Neuron (in vitro differentiated cells): ENCODE results near the gene ANO4.

Experiments used
- H2AFZ ChIP-seq: one replicate; pipeline ENCODE4 v1.6.1; 2013; ENCODE audit warnings: low read depth, mild to moderate bottlenecking, inconsistent platforms, low read length, moderate library complexity
- H3K27me3 ChIP-seq: one replicate; pipeline ENCODE4 v1.6.1; 2013; ENCODE audit warnings: low read length; ENCODE audit not compliant: insufficient read depth
- H3K36me3 ChIP-seq: one replicate; pipeline ENCODE4 v1.6.1; 2013; ENCODE audit warnings: low read length; ENCODE audit not compliant: insufficient read depth
- H3K4me1 ChIP-seq: one replicate; pipeline ENCODE4 v1.6.1; 2013; ENCODE audit warnings: low read length; ENCODE audit not compliant: insufficient read depth
- H3K4me3 ChIP-seq: 2 replicates; pipeline ENCODE4 v1.5.1; 2013; ENCODE audit warnings: mild to moderate bottlenecking, low read length, moderate library complexity
- H3K9me3 ChIP-seq: one replicate; pipeline ENCODE4 v1.6.1; 2013; ENCODE audit warnings: low read length

Gene ANO4

DNA sequence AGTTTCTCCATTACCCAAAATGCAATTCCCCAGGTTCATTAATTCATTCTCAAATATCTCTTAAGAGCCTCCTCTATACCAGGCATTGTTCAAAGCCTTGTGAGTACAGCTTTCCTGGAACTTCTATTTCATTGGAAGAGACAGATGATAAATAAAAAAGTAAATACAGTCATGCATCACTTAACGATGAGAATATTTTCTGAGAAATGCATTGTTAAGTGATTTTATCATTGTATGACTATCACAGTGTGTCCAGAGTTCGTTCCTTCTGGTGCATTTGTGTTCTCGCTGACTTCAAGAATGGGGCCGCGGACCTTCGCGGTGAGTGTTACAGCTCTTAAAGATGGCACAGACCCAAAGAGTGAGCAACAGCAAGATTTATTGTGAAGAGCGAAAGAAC is 66.0 kb downstream of the ANO4 start:
- H3K4me3 ChIP-seq, result no peak overlapping the region
- H3K9me3 ChIP-seq, result no peaks in the 10 kb centered on the region
- no peak overlapping the region for H2AFZ ChIP-seq
- no peaks in the 10 kb centered on the region for H3K36me3 ChIP-seq
- no peaks in the 10 kb centered on the region for H3K4me1 ChIP-seq
- H3K27me3 ChIP-seq, result no peaks in the 10 kb centered on the region

- Histone ChIP-seq H3K4me3 (no peak overlapping the region), H3K4me1 (no peaks in the 10 kb centered on the region), H2AFZ (no peak overlapping the region), H3K9me3 (no peaks in the 10 kb centered on the region), H3K36me3 (no peaks in the 10 kb centered on the region), H3K27me3 (no peaks in the 10 kb centered on the region)
These were observed 68.1 kb downstream of the ANO4 start for GRCh38 chr12:100862676-100863075.

DNA sequence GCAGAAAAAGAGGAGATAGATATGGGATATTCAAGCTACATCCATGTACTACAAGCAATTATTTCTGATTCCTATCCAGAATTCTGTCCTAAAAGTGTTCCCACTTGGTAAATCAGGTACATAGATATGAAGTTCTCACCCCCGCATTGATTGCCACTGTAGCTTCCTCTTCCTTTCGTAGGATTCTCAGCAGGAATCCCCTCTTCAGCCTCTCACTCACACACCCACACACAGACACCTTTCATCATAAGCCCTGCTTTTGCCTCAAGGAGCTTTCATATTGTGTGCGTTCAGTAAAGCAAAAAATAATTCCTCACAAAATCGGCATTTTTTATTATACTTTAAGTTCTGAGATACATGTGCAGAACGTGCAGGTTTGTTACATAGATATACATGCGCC is 69.8 kb downstream of the ANO4 start:
- Histone ChIP-seq H2AFZ (no peak overlapping the region), H3K9me3 (no peaks in the 10 kb centered on the region), H3K4me1 (no peaks in the 10 kb centered on the region), H3K27me3 (no peaks in the 10 kb centered on the region), H3K4me3 (no peak overlapping the region), H3K36me3 (no peaks in the 10 kb centered on the region)

DNA sequence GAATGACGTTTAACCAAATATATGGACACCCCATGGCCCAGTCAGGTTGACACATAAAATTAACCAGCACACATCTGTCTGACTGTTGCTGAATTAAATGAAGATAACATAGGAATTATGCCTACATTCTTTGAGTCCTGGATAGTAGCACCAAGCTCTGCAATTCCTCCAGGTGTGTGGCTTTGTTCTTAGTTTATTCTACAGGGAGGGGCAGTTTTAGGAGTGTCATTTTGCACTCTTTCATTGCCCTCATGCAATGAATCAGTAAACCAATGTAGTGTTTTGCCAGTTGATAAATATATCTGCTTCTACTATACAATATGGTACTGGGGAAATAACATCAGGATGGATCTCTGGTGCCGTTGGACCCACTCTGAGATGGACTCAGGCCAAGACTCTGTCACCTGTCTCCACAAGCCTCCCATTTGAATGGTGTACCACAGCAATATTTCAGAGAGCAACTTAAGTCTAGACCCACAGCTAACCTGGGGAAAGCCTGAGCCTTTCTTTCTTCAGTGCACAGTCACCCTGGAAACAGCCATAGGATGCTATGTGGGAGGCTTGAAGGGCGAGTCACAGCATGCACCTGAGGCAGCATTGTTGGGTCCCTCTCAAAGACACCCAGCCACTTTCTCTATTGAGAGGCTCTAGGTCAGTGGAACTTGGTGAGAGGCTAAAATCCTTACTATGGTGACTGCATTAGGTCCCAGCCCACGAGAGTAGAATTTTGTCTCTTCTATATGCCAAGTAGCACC is 73.2 kb downstream of the ANO4 start:
- H2AFZ ChIP-seq, result no peak overlapping the region

DNA sequence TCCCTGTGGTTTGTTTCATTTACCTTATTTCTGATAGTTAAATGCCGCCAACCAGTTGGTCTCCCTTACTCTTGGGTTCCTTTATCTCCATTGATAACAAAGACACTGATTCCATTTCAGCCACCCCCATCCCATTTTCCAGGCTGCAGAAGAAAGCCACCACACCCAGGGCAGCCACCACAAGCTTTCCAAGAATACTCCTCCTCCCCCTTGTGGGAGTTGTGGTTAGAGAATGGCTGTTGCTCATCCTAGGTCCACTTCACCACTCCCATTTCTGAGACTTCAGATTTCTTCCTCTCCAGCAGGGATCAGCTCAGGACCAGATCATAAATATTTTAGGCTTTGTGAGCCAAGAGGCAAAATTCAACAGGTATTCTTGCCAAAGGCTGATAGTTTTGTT is 73.9 kb downstream of the ANO4 start:
- Histone ChIP-seq H3K4me1 (no peaks in the 10 kb centered on the region), H3K9me3 (no peaks in the 10 kb centered on the region), H3K27me3 (no peaks in the 10 kb centered on the region), H3K4me3 (no peak overlapping the region), H2AFZ (no peak overlapping the region), H3K36me3 (no peaks in the 10 kb centered on the region)

More for the DNA sequence above, 73.2 kb downstream of the ANO4 start:
- Histone ChIP-seq H3K4me3 (no peak overlapping the region), H3K4me1 (no peaks in the 10 kb centered on the region), H3K27me3 (no peaks in the 10 kb centered on the region), H3K9me3 (no peaks in the 10 kb centered on the region), H3K36me3 (no peaks in the 10 kb centered on the region)

GRCh38 chr12:100871195-100871734 is 76.7 kb downstream of the ANO4 start:
- Histone ChIP-seq H2AFZ (no peak overlapping the region), H3K4me1 (peaks cover 4% of the 10 kb centered on the region)

GRCh38 chr12:100875156-100875555 is 80.6 kb downstream of the ANO4 start:
- Histone ChIP-seq H2AFZ (no peak overlapping the region), H3K4me3 (no peak overlapping the region), H3K27me3 (no peaks in the 10 kb centered on the region), H3K9me3 (no peaks in the 10 kb centered on the region), H3K36me3 (no peaks in the 10 kb centered on the region), H3K4me1 (peaks cover 4% of the 10 kb centered on the region)

More at GRCh38 chr12:100871195-100871734, 76.7 kb downstream of the ANO4 start:
- H3K4me3 ChIP-seq, result no peak overlapping the region
- no peaks in the 10 kb centered on the region for H3K36me3 ChIP-seq
- H3K9me3 ChIP-seq, result no peaks in the 10 kb centered on the region
- H3K27me3 ChIP-seq, result no peaks in the 10 kb centered on the region

- Histone ChIP-seq H3K9me3 (no peaks in the 10 kb centered on the region), H3K27me3 (no peaks in the 10 kb centered on the region), H3K4me3 (no peak overlapping the region), H2AFZ (no peak overlapping the region), H3K4me1 (peaks cover 4% of the 10 kb centered on the region), H3K36me3 (no peaks in the 10 kb centered on the region)
These were observed 81.2 kb downstream of the ANO4 start for GRCh38 chr12:100875771-100876170.

- H3K9me3 ChIP-seq, result no peaks in the 10 kb centered on the region
- H2AFZ ChIP-seq, result no peak overlapping the region
- no peaks in the 10 kb centered on the region for H3K36me3 ChIP-seq
- H3K4me1 ChIP-seq, result peaks cover 4% of the 10 kb centered on the region
- H3K4me3 ChIP-seq, result no peak overlapping the region
- no peaks in the 10 kb centered on the region for H3K27me3 ChIP-seq
These were observed 83.2 kb downstream of the ANO4 start for GRCh38 chr12:100877776-100878175.

DNA sequence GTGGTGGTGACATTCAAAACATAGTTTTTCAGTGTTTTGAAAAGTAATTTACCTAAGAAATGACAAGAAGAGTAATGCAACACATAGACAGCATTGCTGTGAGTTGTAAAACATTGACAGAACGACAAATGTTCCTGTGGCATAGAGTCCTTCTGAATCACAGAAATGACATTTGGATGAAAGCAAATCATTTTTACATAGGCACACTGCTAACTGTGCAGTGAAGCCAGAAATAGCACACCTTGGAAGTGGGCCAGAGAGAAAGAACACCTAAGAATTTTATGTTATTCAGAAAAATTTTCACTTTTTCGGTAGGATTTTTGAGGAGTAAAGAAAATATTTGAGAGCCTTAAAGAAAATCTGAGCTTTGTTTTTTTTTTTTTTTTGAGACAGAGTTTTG is 100.6 kb downstream of the ANO4 start:
- Histone ChIP-seq H3K9me3 (no peaks in the 10 kb centered on the region), H3K4me1 (no peaks in the 10 kb centered on the region), H3K4me3 (no peak overlapping the region), H2AFZ (no peak overlapping the region), H3K36me3 (no peaks in the 10 kb centered on the region), H3K27me3 (no peaks in the 10 kb centered on the region)

DNA sequence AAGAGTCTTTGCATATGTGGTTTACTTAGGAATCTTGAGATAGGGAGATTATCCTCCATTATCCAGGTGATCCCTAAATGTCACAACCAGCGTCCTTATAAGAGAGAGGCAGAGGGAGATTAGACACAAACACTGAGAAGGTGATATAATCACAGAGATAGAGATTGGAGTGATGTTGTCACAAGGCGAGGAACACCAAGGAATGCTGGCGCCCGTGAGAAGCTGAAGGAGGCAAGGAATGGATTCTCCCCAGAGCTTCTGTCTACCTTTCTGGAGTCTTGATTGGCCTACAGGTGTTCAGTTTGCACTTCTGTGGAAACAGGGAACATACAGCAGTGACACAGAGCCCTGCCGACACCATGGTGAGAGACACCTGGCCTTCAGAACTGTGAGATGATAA is 101.6 kb downstream of the ANO4 start:
- Histone ChIP-seq H3K36me3 (no peaks in the 10 kb centered on the region), H3K4me1 (no peaks in the 10 kb centered on the region), H2AFZ (no peak overlapping the region), H3K9me3 (no peaks in the 10 kb centered on the region), H3K27me3 (no peaks in the 10 kb centered on the region), H3K4me3 (no peak overlapping the region)

DNA sequence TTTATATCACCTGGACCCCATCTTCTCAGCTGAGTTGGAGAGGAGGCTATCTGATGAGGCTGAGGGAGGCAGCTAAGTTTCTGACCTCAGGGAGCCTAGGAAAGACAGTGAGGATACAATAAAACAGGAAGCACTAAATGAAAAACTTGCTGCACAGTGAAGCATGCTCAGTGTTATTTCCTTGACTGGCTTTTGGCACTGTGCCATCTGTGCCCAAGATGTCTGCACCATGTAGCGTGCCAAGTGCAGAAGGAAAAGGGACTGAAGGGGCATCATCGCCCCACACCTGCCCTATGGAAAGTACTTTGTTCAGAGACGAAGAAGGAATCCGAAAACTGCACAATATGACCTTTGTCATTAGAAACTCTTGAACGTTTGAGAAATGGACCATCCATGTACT is 102.7 kb downstream of the ANO4 start:
- no peaks in the 10 kb centered on the region for H3K9me3 ChIP-seq
- no peak overlapping the region for H3K4me3 ChIP-seq
- no peaks in the 10 kb centered on the region for H3K36me3 ChIP-seq
- H3K4me1 ChIP-seq, result no peaks in the 10 kb centered on the region
- no peaks in the 10 kb centered on the region for H3K27me3 ChIP-seq
- H2AFZ ChIP-seq, result no peak overlapping the region

DNA sequence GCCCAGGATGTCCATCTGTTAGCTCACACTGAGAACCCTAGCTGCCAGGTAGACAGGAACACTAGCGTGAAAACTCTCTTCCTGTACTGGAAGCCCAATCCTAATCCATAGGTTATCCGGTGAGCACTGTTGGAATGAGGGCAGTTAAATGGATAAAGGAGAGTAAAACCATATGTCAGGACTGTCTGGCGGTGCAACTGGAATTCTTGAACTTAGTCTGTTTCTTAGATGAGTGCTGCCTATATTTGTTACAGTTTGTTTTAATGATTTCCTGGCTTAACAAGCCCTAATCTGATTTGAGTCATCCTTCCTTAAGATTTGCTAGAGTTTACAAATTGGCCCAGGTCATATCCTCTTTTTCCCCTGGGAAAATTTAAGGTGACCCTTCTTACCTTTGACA is 104.7 kb downstream of the ANO4 start:
- H3K4me3 ChIP-seq, result no peak overlapping the region
- H3K36me3 ChIP-seq, result no peaks in the 10 kb centered on the region
- H3K4me1 ChIP-seq, result no peaks in the 10 kb centered on the region
- H3K27me3 ChIP-seq, result no peaks in the 10 kb centered on the region
- no peaks in the 10 kb centered on the region for H3K9me3 ChIP-seq
- H2AFZ ChIP-seq, result no peak overlapping the region

GRCh38 chr12:100900808-100901207 is 106.2 kb downstream of the ANO4 start:
- Histone ChIP-seq H3K4me3 (no peak overlapping the region), H3K4me1 (no peaks in the 10 kb centered on the region)

More at GRCh38 chr12:100900808-100901207, 106.2 kb downstream of the ANO4 start:
- Histone ChIP-seq H3K36me3 (no peaks in the 10 kb centered on the region), H3K27me3 (no peaks in the 10 kb centered on the region), H2AFZ (no peak overlapping the region), H3K9me3 (no peaks in the 10 kb centered on the region)
